HepG2 (cell line): Measurements from ENCODE around the gene LRRC43. TPM values are rescaled to one million over a fixed set of nuclear protein-coding genes. Genes with fewer than 3 reads are reported as not detected.

Experiments used
- ATAC-seq: fragments of 200-7000 bp; cut with Tn5 transposase; 3 replicates; pipeline ENCODE4 v1.9.1; 2020; ENCODE audit warnings: mild to moderate bottlenecking, moderate library complexity
- BruUV-seq: library from RNA; stranded (reverse); fragments of 400-500 nt; replicated peaks from 2 replicates; lab custom pipeline; 2021; lab: Mats Ljungman, UMichigan
- CTCF ChIA-PET: fragments of 300-600 bp; formaldehyde crosslinking; extraction: SDS; loops from one replicate; lab custom pipeline; 2021; ENCODE audit warnings: low total read pairs, inconsistent platforms, low intra/inter-chr PET ratio; lab: Yijun Ruan, JAX
- POLR2A ChIA-PET: fragments of 350-600 bp; sonication (Branson Sonifier 250); formaldehyde crosslinking; loops from one replicate; lab custom pipeline; 2020; ENCODE audit warnings: antibody characterized with exemption, inconsistent platforms; lab: Yijun Ruan, JAX
- DNase-seq: peaks from one replicate; pipeline ENCODE4 v3.0.0-alpha.2; 2015; ENCODE audit warnings: low spot score
- FAIRE-seq: peaks from 3 replicates; lab custom pipeline; 2011; peaks lifted over from hg19 to GRCh38; lab: Jason Lieb, UNC
- H2AFZ ChIP-seq: one replicate; pipeline ENCODE4 v1.6.1; 2011; ENCODE audit warnings: low read length, inconsistent platforms
- H3K27ac ChIP-seq: fragments of 300-600 bp; 3 replicates; pipeline ENCODE4 v1.8.0; 2011; ENCODE audit warnings: mixed run types, mild to moderate bottlenecking, mixed read lengths, low read length, inconsistent platforms; ENCODE audit not compliant: insufficient read depth; ENCODE audit errors: extremely low read length
- H3K27me3 ChIP-seq, 2 experiments: fragments of 200-600 bp in 1 of 2; 2 replicates in 1 of 2; 3 replicates in 1 of 2; pipeline versions ENCODE4 v1.6.0 to v1.8.0; 2011; ENCODE audit warnings: low read length in 2 of 2, mild to moderate bottlenecking in 2 of 2, moderate library complexity in 2 of 2, inconsistent platforms in 1 of 2; ENCODE audit not compliant: insufficient read depth in 2 of 2, control insufficient read depth in 1 of 2
- H3K36me3 ChIP-seq, 2 experiments: fragments of 200-600 bp in 1 of 2; replicated peaks in 1 of 2; 2 replicates in 1 of 2; 3 replicates in 1 of 2; pipeline versions ENCODE4 v1.5.1 to v1.8.0; 2011; ENCODE audit warnings: low read length in 2 of 2, inconsistent platforms in 1 of 2; ENCODE audit not compliant: insufficient read depth in 2 of 2, control insufficient read depth in 1 of 2
- H3K4me1 ChIP-seq: 2 replicates; pipeline ENCODE4 v1.5.1; 2012; ENCODE audit warnings: low read length, inconsistent platforms; ENCODE audit not compliant: insufficient read depth
- H3K4me2 ChIP-seq: 2 replicates; pipeline ENCODE4 v1.6.0; 2011; ENCODE audit warnings: low read depth, low read length, inconsistent platforms
- H3K4me3 ChIP-seq, 3 experiments: fragments of 200-600 bp in 1 of 3; sonication (generic), shearing (Covaris generic) in 1 of 3; replicated peaks in 1 of 3; 2 replicates each; pipeline ENCODE4 v1.5.1; 2011 to 2016; ENCODE audit warnings: low read length in 3 of 3, inconsistent platforms in 2 of 3, low read depth in 2 of 3, mild to moderate bottlenecking in 2 of 3, control low read depth in 1 of 3, mixed read lengths in 1 of 3; ENCODE audit not compliant: insufficient read depth in 1 of 3
- H3K79me2 ChIP-seq: one replicate; pipeline ENCODE4 v1.6.1; 2011; ENCODE audit warnings: low read length, inconsistent platforms; ENCODE audit not compliant: insufficient read depth
- H3K9ac ChIP-seq: 2 replicates; pipeline ENCODE4 v1.6.0; 2011; ENCODE audit warnings: mild to moderate bottlenecking, low read depth, low read length, inconsistent platforms; ENCODE audit not compliant: insufficient read depth
- H3K9me3 ChIP-seq: 2 replicates; pipeline ENCODE4 v1.5.1; 2012; ENCODE audit warnings: mild to moderate bottlenecking, low read length
- H4K20me1 ChIP-seq: 2 replicates; pipeline ENCODE4 v1.6.0; 2011; ENCODE audit warnings: inconsistent platforms, mild to moderate bottlenecking, low read length, moderate library complexity; ENCODE audit not compliant: insufficient read depth
- RBM22 ChIP-seq: fragments of 200-400 bp; formaldehyde crosslinking; optimal IDR thresholded peaks from 2 replicates; pipeline ENCODE3; 2017; ENCODE audit warnings: mild to moderate bottlenecking, low read length, moderate library complexity
- TARDBP ChIP-seq: sonication (generic); formaldehyde crosslinking; IDR thresholded peaks from 2 replicates; pipeline ENCODE4 v1.8.0; 2022; ENCODE audit warnings: mild to moderate bottlenecking, missing genetic modification reagents
- ZBED4 ChIP-seq: sonication (generic); formaldehyde crosslinking; IDR thresholded peaks from 2 replicates; pipeline ENCODE4 v1.4.0; 2020; ENCODE audit warnings: missing genetic modification reagents, borderline replicate concordance
- ZNF468 ChIP-seq: sonication (generic); formaldehyde crosslinking; IDR thresholded peaks from 2 replicates; pipeline ENCODE4 v1.8.0; 2022; ENCODE audit warnings: mild to moderate bottlenecking, moderate library complexity, missing genetic modification reagents
- ZSCAN25 ChIP-seq: sonication (generic); formaldehyde crosslinking; IDR thresholded peaks from 2 replicates; pipeline ENCODE4 v1.8.0; 2022; ENCODE audit warnings: mild to moderate bottlenecking, missing genetic modification reagents
- ZZZ3 ChIP-seq: sonication (generic); formaldehyde crosslinking; IDR thresholded peaks from 2 replicates; pipeline ENCODE4 v1.4.0; 2020; ENCODE audit warnings: missing genetic modification reagents, mild to moderate bottlenecking, borderline replicate concordance
- WGBS: methylation state at CpG from one replicate; pipeline ENCODE4 v1.1.6; 2017; ENCODE audit warnings: low lambda C conversion rate; 5-methylcytosine and 5-hydroxymethylcytosine counted together
- in situ Hi-C: cut with HindIII; loops from 2 replicates; pipeline ENCODE4 v1.10.0; 2017; ENCODE audit warnings: low pct_unique_long_range_greater_than_20kb; ENCODE audit not compliant: extremely low pct_ligation_motif_present
- intact Hi-C: fragments of 100-400 bp; cut with micrococcal nuclease; formaldehyde crosslinking; loops from one replicate; pipeline ENCODE4 v1.10.0; 2022; ENCODE audit not compliant: unreplicated experiment
- polyA plus RNA-seq, 8 experiments: library from polyadenylated mRNA; depleted of rRNA in 3 of 8; stranded (reverse) in 7 of 8; unstranded in 1 of 8; fragments of >200 nt; fragmentation: Illumina TruSeq in 4 of 8; extraction: Trizol in 4 of 8; gene quantifications; 2 replicates each; pipeline versions ENCODE4 v1.2.1 to v1.2.3, GENCODE V29; 2011 to 2016; ENCODE audit warnings: low read depth in 4 of 8, missing spikeins in 1 of 8, mixed read lengths in 1 of 8; ENCODE audit not compliant: insufficient read depth in 1 of 8
- total RNA-seq, 5 experiments: library from RNA; depleted of rRNA; stranded (reverse); fragments of >200 nt; fragmentation: Illumina TruSeq; extraction: Trizol; gene quantifications; 2 replicates each; pipeline ENCODE4 v1.2.3, GENCODE V29; 2016; ENCODE audit warnings: low read depth in 1 of 5

Gene LRRC43
- total and polyA plus RNA-seq, 2 of the 13 experiments (the other 11 are each of a cell fraction or from before 2014, with no cell fraction given), result not detected

DNA sequence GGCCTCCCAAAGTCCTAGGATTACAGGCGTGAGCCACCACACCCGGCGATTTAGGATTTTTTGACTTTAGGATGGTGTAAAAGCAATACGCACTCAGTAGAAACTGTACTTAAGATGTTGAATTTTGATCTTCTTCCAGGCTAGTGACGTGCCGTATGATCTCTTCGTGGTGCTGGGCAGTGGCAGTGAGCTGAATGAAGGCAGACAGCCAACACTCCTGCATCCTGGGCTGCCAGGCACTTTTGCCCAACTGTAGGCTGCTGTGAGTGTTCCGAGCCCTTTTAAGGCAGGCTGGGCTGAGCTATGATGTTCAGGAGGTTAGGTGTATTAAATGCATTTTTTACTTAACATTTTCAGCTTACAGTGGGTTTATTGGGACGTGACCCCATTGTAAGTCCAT, 30.2 kb upstream of the LRRC43 start (continued):
- no peak for TF ChIP-seq ZBED4 (CRISPR knock-in tag)
- no peak for TF ChIP-seq ZNF468 (CRISPR knock-in tag)
- no peak for TF ChIP-seq ZSCAN25 (CRISPR knock-in tag)

- intact Hi-C loops, result no loop called here
- no peaks in the 10 kb centered on the region for H3K79me2 ChIP-seq
- H3K4me2 ChIP-seq, result no peak overlapping the region
- ChIA-PET POLR2A (no interaction called here), CTCF (no interaction called here)
- H3K27me3 ChIP-seq, result peaks cover 2 to 4% of the 10 kb centered on the region in 2 experiments; a peak in 3 of 5 replicates
- no TSS peak for BruUV-seq
- H3K27ac ChIP-seq, result no peak overlapping the region
- H3K36me3 ChIP-seq, result no peaks in the 10 kb centered on the region
- no peak for DNase-seq
- 54% methylated on average over 10 of the region's 10 CpGs for WGBS
- ATAC-seq, result no peak
- in situ Hi-C loops, result no loop called here
- TF ChIP-seq TARDBP (CRISPR knock-in tag), result no peak
- no peak for TF ChIP-seq RBM22
- no peak for TF ChIP-seq ZZZ3 (CRISPR knock-in tag)
- H3K9me3 ChIP-seq, result no peaks in the 10 kb centered on the region
- no peak overlapping the region for H2AFZ ChIP-seq
- FAIRE-seq, result no peak
- no peaks in the 10 kb centered on the region for H4K20me1 ChIP-seq
- H3K4me3 ChIP-seq, result no peak overlapping the region
- no peaks in the 10 kb centered on the region for H3K4me1 ChIP-seq
- H3K9ac ChIP-seq, result no peak overlapping the region
Measured at GRCh38 chr12:122155705-122156104, 27.2 kb upstream of the LRRC43 start.
